ENCODE data around the gene CLEC16A. TPM values are rescaled to one million over a fixed set of nuclear protein-coding genes. Genes with fewer than 3 reads are reported as not detected.
"Not testable (repeated sequence)": the region's sequence is repeated elsewhere in the genome, so short reads cannot be mapped to it uniquely, and the experiment has no call there.

The CLEC16A gene
- polyA plus RNA-seq, 10 donors: 11.4 to 15.2 (median 12.9) TPM

DNA sequence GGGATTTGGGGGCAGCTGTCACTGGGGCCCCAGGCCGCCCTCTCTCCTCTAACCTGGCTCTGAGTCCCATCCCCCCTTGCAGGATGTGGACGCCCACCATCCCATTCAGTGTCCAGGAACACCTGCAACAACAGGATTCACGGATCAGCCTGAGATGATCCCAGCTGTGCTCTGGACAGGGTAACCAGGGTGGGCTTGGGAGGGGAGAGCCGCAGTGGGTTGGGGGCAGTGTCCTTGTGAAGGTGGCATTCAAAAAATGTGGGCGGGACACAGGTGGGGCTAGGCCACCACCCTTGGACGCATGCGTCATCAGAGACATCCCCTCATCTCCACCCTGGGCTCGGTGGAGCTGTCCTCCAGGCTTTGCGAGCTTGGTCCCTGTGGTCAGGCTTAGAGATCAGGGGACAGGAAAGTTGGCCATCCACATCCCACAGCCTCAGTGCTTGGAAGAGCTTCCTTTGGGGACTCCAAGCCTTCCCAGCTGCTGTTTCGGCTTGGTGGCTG lies 21.2 kb upstream of the CLEC16A start:
- DNase-seq: no peak

DNA sequence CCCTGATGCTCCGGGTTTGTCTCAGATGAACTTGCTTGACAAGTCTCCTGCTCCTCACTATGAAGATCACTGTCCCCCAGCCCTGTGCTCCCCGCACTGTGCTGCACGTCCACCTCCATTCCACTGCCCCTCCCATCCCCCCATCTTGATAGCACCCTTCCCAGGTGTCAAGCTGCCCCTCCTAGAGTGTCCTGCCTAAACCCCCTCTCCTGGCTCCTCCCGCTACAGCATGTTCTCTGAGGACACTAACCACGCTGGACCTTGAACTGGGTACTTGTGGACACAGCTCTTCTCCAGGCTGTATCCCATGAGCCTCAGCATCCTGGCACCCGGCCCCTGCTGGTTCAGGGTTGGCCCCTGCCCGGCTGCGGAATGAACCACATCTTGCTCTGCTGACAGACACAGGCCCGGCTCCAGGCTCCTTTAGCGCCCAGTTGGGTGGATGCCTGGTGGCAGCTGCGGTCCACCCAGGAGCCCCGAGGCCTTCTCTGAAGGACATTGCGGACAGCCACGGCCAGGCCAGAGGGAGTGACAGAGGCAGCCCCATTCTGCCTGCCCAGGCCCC lies 20.6 kb upstream of the CLEC16A start:
- DNase-seq: peak in 1 of 3 donors; percentile 30

DNA sequence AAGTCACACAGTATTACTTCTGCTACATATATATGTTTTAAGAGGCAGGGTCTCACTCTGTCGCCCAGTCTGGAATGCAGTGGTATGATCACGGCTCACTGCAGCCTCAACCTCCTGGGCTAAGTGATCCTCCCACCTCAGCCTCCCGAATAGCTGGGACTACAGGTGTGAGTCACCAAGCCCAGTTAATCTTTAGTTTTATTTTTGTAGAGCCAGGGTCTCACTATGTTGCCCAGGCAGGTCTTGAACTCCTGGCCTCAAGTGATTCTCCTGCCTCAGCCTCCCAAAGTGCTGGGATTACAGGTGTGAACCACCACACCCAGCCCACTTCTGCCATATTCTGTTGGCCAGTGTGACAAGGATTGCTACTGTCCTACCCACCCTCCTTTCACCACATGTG lies 19.1 kb upstream of the CLEC16A start:
- DNase-seq: not testable (repeated sequence)

DNA sequence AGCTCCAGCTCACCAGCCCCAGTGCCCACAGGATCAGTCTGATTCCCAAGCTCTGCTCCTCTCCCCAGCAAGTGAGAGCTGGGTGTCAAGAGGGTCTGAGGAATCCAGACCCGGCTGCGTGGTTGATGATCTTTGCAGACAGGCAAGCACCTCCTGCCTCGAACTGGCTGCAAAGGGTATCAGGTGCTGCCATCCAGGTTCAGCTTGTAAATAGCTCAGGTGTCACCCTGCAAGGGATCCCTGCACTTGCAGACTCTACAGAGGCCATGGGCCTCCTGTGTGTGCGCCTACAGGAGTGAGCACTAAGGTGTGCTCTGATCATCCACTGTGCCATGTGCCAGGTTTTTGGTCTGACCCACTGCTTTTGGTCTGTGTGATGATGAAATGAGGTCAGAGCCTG lies 18.3 kb upstream of the CLEC16A start:
- no peak for DNase-seq

DNA sequence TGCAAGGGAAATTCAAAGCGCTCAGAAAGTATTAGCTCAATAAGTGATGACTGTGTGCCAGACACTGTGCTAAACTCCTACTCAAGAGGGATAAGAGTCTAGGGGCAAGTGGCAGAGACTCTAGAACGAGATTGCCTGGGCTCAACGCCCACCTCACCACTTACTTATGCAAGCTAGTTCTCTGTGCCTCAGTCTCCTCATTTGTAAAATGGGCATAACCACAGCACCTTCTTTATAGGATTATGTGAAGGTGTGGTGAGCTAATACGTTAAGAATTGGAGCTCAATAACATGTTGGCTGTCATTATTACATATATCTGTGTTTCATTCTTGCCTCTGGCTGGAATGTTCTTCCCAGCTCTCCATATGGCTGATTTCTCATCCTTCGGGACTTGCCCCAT lies 17.5 kb upstream of the CLEC16A start:
- no peak for DNase-seq

DNA sequence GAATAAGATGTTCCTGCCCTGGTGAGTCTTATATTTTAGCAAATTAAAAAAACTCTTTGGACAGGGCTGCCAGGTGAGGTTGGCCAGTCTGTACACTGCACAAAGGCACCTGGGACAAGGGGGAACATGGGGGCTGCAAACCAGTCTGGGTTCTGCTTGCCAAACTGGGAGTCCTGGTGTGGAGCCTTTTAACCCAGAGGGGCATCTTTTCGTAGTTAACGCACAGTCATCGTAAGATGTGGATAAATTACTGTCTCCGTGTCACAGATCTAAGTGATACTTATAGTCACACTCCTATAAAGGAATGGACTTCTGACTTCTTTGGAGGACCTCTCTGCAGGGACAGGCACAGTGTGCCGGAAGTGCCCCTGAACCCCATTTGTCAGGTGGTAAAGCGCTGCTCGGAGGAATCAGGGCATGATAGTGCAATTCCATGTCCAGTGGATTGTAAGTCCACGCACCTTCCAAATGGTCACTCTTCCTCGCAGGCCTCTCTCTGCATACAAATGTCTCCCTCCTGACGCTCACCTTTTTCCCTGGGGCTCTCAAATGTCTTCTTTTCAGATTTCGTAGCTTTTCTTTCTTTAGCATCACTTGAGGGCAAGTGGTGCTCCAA lies 16.8 kb upstream of the CLEC16A start:
- DNase-seq: no peak

DNA sequence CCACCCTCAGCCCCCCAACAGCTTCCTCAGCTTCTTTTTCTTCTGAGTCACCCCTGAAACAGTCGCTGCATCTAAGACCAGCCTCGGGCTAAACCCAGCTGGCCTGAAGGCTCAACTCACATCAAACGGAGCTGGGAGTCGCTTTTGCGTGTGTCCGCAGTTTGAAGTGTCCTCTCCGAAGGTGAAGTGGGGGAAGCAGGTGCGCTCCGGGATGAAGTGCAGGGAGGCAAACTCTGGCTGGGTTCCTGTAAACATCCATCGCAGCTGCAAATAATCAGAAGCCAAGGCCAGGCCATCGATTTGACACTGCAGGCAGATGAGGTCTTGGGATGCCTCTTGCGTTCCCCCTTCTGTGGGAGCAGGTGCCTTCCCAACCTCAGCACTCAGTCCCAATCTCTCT lies 15.3 kb upstream of the CLEC16A start:
- not testable (repeated sequence) for DNase-seq

DNA sequence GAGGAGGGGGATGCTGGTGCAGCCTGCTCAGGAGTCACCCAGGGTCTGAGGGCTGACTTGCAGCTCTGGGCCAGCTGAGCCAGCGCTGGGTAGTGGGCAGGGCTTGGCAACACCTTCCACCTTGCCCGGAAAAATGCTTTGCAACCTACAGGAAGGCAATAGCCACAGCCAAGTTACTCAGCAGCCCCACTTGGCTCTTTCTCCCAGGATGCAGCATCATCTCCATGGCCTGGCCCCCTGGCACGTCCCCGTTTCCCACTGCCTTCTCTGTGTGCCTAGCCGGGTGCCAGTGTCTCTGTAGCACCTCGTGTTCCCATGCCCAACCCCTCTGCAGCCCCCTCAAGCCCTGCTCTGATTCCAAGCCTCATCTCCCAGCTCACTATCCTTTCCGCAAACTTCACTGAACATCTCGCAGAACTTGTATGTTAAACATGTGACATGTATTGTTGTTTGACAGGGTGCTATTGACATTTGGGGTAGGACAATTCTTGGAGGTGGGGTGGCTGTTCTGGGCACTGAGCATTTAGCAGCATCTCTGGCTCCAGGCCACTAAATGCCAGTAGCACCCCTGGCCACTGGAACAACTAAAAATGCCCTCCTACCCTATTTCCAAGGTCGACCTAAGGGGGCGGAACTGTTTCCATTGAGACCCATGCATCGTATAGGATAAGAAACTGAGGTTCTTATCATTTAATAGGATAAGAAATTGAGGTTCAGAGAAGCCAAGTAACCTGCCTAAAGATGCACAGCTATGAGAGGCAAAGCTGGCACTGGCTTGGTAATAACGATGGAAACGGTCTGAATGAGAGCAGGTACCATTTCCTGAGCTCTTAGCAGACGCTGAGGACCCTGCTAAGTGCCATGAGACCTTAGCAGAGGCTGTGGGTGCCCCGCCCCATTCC lies 14.3 kb upstream of the CLEC16A start:
- no peak for DNase-seq

DNA sequence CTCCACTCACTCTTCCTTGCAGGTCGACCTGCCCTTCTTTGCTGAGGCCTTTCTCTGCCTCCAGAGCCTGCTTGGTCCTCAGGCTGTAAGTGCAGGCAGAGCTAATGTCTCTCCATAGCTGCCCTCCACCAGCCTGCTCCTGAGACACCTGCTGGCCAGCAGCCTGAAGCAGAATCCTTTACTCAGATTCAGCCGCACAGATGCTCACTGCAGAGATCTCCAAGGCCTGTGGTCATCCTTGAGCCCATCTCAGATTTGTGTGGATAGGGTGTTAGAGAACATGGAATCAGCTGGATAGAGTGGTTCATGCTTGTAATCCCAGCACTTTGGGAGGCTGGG lies 13.6 kb upstream of the CLEC16A start:
- DNase-seq: no peak

DNA sequence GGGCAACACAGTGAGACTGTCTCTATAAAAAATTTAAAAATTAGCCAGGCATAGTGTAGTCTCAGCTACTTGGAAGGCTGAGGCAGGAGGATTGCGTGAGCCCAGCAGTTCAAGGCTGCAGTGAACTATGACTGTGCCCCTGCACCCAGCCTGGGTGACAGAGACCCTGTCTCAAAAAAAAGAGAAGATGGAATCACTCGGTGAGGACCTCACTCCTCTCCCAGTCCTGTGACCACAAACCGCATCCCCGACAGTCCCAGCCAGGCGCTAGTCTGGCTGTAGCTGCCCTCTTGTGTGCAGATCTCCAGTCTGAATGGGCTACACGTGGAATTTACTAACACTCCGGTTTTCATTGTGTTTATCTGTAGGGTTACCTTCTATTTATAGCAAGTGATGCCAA lies 13.2 kb upstream of the CLEC16A start:
- DNase-seq: no peak

DNA sequence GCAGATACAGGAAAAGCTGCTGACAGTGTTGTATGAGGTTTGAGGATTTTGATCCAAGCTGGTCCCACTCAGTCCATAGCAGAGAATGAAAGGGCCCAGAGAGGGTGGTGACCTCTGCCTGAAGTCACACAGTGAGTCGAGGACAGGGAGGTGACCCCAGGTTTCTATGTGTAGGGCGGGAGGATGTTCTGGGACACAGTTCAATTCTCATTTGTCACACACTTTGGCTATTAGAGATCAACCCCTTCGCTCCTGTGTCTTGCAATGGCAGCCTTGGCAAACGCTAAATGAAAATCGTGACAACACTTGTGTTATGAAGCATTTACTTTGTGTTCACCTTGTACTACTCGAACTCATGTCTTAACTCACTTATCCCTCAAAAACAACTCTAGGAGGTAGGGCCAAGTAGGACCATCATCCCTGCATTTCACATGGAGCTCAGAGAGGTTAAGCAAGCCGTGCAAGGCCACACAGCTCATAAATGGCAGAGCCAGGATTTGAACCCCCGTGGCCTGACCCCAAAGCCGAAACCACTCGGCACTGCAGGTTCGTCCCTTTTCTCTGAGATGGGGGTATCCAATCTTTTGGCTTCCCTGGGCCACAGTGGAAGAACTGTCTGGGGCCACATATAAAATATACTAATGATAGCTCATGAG lies 12.3 kb upstream of the CLEC16A start:
- DNase-seq: no peak

DNA sequence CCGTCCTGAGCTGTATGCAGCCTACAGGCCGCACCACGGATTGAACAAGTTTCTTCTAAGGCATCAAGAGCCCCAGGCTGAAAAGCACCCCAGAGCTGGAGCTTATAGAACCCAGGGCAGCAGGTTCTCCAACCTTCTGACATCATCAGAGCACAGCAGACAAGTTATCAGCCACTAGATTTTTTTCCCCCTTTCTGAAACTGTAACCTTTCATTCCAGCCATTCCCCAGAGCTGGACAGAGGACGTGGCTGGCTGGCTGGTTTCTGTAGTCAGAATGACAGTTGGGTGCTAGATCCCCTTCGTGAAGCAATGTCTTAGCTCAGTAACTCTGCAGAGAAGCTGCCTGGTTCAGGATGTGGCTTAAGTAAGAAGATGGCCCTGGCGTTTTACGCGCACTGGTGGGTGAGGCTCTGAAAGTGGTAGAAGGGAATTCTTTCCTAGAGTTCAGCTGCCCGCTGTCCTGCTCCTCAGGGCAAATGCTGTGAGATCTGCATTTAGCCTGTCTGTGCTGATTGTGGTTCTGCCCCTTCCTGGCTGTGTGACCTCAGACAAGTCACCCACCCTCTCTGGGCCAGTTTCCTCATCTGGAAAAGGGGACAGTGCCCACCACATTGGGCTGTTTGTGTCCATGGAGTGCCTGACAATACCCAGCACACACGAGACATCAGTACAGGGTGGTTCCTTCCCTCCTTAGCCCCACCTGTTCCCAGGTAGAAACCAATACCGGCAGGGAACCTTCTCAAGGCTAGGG lies 11.2 kb upstream of the CLEC16A start:
- DNase-seq: no peak

DNA sequence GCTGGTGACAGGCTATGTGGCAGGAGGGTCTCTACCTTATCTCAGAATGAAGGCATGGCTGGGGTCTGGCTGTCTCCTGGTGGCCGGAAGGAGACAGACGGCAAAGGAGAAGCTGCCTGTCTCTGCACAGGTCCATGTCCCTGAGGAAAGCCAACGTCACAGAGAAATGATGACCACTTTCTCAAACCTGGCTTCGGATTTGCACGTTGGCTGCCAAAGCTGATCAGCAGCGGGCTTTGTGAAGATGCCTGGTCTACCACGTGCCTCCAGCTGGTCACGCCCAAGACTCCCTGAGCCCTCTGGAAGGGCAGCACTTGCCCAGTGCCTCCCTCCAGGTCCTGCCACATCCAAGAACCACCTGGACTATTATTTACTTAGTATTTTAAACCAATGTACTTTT lies 10.5 kb upstream of the CLEC16A start:
- DNase-seq: no peak

DNA sequence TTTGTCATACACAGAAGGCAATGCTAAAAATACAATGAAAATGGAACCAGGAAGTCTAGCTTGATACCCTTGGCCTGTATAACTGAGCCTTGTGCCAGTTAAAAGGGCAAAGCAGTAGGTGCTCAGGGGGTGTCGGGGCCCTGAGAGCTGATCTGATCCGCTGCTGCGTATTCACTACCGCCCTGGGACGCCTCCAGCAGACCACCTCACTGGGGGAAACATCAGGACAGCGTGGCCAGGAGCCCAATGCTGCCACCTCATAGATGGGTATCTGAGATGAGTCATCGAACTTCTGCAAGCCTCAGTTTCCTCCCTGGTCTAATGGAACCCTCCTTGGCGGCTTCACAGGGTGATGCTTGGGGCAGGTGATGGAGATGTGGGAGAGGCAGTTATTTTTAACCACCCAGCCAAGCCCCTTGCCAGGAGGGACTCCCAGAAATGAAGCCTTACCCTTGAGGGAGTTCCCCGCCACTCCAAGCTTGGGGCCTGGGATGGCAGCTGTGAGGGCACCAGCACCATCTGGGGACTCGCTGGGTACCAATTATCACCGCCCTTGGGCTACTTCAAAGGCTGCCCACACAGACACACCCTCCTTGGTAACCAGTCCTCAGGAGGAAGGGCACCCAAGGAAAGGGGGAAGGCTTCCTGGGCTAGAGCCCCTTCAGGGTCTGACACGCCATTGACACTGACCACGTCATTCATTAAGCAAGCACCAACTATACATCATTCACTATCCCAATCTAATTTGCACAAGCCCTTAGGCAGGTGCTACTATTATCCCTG lies 9.8 kb upstream of the CLEC16A start:
- no peak for DNase-seq

DNA sequence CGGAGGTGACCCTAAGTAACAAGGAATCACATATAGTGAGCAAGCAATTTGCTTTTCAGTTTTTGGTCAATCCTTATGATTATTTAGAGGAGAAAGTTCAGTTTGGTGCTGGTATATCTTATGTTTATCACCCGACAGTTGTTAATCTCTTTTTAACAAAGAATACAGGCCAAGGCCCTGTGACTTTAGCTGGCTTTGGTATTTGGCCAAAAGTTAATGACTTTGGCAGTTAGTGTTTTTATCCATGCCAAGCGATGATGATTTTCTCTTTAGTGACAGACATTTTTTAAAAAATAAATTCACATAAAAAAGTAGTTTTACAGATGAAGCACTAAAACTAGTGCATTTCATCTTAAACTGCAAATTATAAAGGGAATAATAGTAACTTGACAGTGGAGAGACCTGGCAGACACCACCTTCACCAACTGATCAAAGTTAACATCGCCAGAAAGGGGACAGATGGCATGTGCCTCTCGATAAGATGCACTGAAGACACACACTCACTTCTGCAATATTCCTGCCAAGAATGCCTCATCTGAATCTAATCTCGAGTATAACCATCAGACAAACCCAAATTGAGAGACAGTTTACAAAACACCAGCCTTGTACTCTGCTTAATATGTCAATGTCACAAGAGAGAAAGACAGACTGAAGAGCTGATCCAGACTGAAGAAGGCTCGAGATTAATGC lies 9.0 kb upstream of the CLEC16A start:
- DNase-seq: no peak

DNA sequence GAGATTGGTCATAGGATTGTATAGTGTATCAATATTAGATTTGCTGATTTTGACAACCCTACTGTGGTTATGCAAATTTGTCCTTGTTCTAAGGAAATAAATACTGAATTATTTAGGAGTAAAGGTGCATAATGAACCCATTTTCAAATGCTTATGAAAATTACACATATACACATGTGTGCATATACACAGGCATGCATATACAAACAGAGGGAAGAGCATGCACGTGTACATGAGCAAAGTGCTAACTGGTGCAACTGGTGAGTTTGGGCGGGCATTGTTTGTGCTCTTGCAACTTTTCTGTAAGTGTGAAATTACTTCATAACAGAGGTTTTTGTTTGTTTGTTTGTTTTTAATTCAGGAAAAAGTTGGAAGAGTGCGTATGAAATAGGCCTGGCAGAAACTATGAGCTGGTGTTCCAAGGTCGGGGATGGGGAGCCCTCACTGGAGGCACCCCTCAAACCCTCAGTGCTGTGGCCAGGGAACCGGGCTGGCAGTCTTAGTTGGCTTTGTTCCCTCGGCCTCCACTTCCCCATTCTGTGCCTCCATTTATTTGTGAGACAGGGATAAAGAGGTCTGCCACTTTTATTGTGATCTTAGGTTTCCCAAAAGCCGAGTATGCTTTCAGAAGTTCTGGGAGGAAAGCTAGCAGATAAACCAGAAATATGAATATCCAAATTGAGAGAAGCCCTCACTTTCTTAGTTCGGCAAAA lies 7.9 kb upstream of the CLEC16A start:
- DNase-seq: no peak

DNA sequence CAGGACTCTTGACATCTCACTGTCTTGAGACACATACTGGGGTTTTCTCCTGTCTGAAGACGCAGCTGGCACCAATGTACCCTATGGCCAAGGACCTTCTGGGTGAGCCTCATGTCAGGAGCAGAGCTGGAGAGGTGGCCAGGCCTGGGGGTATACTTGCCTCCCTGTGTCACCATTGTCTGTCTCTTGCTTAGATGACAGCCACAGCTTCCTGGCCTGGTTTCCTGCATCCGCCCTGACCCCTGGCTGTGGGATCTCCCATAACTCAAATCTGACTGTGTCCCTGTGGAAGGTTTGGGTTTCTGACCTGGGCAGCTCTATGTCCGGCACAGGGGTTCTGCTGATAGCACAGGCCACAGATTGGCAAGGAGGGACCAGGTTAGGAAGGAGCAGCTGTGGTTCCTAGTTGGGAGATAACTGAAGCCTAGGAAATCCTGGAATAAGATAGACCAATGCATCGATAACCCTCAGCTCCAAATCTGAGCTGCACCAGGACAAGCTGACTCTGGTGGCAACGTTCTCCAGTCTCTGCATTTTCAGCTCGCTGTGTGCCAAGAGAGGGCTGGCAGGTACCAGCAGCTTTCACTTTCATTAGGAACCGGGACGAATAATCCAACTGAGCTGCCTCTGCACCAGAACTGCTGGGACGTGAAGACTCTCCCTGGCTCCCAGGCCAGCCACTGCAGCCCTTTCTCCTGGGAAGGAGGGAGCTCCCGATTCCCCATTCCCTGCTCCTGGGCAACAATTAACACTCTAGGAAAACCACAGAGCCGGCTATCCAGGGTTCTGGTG lies 7.1 kb upstream of the CLEC16A start:
- DNase-seq: no peak

DNA sequence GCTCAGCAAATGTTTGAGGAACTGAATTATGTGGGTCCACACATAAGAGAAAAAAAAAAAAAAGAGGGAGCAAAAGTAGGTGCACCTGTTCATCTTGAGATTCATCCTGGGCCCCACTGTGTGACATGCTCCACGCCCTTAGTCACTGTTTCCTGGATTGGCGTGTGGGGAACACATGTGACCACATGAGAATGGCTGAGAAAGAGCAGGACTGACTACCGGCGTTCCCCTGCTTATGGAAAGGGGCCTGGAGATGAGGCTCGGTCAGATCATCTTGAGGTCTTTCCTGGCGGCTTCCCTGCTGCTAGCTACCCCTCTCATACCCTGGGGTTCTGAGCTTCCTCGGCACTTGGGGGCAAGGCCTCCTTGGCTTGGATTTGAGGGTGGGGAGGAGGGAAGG lies 6.0 kb upstream of the CLEC16A start:
- DNase-seq: no peak
